Ovary (tissue), 3 donors: Measurements from ENCODE around the gene SELENOW.

Experiments
- EP300 ChIP-seq: sonication (generic); formaldehyde crosslinking; IDR thresholded peaks from one replicate; pipeline ENCODE4 v1.6.1; 2017; ENCODE audit warnings: antibody characterized with exemption
- POLR2A ChIP-seq: fragments of 450-650 bp; IDR thresholded peaks from one replicate; pipeline ENCODE4 v1.6.1; 2017; ENCODE audit warnings: antibody characterized with exemption, mild to moderate bottlenecking, moderate library complexity
- TF ChIP-seq, protein P1 (sequence below), 3 donors: fragments of 450-650 bp in 2 of 3; fragments of 200-600 bp in 1 of 3; IDR thresholded peaks; one replicate each; pipeline versions ENCODE4 v1.5.1 to v1.8.0; 2016 to 2022; ENCODE audit warnings: antibody characterized with exemption in 3 of 3, mild to moderate bottlenecking in 1 of 3
- donor health status: DM: no; HTN: no; CAD: no.

GRCh38 chr19:47776568-47776967, 1.9 kb upstream of the SELENOW start:
- TF ChIP-seq, protein P1, sequence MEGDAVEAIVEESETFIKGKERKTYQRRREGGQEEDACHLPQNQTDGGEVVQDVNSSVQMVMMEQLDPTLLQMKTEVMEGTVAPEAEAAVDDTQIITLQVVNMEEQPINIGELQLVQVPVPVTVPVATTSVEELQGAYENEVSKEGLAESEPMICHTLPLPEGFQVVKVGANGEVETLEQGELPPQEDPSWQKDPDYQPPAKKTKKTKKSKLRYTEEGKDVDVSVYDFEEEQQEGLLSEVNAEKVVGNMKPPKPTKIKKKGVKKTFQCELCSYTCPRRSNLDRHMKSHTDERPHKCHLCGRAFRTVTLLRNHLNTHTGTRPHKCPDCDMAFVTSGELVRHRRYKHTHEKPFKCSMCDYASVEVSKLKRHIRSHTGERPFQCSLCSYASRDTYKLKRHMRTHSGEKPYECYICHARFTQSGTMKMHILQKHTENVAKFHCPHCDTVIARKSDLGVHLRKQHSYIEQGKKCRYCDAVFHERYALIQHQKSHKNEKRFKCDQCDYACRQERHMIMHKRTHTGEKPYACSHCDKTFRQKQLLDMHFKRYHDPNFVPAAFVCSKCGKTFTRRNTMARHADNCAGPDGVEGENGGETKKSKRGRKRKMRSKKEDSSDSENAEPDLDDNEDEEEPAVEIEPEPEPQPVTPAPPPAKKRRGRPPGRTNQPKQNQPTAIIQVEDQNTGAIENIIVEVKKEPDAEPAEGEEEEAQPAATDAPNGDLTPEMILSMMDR (IDR thresholded peaks at IDR 0.05), result no peak
- TF ChIP-seq EP300 (no peak), POLR2A (no peak)
